ENCODE measurements around the gene RITA1.
A peak's percentile ranks its signal among the peaks of the same experiment; 100 is the strongest.

RITA1 gene

DNA sequence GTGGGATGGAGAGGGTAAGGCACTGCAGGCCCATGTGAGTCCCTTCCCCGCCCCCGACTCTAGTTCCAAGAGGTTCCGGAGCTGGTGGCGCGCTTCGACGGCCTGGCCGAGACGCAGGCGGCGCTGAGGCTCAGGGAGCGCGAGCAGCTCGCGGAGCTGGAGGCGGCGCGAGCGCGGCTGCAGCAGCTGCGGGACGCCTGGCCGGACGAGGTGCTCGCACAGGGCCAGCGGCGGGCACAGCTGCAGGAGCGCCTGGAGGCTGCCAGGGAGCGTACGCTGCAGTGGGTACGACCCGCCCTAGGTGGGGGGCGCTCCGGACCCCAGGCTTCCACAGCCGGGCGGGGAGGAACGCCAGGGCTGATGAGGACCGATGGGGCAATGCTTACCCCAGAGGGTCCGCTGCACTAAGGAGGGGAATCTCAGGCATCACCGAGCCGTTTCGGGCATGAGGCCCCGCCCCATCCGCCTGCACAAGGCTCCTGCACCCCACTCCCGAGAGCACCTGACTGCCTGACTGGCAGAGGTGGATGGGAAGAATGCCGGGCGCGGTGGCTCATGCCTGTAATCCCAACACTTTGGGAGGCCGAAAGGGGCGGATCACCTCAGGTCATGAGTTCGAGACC lies 31.1 kb upstream of the RITA1 start:
- DNase-seq = peak; percentile 12

DNA sequence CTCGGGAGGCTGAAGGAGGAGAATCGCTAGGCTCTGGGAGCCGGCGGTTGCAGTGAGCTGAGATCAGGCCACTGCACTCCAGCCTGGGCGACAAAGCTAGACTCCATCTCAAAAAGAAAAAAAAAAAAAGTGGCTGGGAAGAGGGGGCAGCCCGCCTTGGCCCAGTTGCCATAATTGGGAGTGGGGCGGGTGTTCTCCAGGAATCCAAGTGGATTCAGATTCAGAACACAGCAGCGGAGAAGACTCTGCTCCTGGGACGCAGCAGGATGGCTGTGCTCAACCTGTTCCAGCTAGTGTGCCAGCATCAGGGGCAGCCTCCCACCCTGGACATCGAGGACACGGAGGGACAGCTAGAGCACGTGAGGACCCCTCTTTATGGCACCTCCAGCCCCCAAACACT lies 30.5 kb upstream of the RITA1 start:
- DNase-seq = no peak

DNA sequence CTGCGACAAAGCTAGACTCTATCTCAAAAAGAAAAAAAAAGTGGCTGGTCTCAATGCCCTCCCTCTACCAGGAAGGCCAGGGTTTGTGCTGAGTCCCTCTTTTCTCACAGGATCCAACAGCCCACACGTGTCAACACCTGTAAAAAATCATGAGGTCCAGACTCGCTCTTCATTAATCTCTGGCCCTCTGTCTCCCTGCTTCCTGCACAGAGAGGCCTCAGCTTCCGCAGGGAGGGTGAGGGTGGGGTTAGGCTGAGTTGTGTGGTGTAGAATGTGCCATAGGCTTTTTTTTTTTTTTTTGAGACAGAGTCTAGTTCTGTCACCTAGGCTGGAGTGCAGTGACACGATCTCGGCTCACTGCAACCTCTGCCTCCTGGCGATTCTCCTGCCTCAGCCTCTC lies 29.9 kb upstream of the RITA1 start:
- no peak for DNase-seq

- DNase-seq = no peak
Measured at GRCh38 chr12:113157218-113157859, 28.2 kb upstream of the RITA1 start.

DNA sequence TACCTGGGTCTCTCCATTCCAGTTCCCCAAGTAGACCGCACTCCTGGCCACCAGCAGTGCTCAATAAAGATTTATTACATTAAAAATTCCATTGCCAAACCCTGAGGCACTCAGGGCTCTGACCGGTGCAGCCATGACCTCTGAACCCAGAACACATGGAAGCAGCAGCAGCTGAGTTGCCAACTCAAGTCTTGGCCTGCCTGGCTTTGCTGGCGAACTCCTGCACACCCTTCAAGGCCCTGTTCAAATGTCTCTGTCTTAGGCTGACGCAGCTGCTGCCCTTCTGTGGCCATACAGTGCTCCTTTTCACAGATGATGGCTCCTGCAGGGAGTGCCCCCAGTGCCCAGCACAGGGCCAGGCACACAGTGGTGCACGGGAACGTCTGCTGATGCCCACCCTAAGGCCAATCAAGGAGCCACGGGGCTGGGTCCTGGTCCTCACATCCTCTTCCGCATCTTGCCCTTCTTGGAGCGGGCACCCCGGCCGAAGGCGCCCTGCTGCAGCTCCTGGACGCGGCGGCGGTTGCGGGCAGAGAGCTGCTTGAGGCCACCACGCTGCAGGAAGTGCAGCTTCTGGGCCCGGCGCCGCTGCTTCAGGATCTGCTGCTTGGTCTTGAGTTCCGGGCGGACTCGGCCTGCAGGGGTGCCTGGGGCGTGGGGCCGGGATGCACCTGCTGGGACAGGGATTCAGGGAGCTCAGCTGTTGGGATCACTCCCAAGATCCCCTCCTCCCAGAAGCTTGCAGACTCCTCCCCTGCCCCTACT lies 26.9 kb upstream of the RITA1 start:
- DNase-seq = no peak

DNA sequence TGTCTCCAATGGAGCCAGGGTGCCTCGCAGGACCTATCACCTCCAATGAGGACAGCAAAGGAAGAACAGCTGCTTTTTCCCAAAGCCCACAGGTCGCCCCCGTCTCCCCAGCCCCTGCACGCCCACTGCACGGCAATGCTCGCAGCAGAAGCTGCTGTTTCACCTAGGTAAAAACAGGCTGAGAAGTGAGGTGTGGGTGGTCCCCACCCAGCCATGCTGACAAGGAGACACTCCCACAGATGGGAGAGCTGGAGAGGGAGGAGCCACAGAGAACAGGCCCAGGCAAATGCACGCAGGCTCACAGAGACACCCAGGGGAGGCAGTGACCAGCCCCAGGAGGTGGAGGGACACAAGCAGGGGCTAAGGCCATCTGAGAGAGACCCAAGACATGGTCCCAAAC lies 25.6 kb upstream of the RITA1 start:
- DNase-seq = no peak

DNA sequence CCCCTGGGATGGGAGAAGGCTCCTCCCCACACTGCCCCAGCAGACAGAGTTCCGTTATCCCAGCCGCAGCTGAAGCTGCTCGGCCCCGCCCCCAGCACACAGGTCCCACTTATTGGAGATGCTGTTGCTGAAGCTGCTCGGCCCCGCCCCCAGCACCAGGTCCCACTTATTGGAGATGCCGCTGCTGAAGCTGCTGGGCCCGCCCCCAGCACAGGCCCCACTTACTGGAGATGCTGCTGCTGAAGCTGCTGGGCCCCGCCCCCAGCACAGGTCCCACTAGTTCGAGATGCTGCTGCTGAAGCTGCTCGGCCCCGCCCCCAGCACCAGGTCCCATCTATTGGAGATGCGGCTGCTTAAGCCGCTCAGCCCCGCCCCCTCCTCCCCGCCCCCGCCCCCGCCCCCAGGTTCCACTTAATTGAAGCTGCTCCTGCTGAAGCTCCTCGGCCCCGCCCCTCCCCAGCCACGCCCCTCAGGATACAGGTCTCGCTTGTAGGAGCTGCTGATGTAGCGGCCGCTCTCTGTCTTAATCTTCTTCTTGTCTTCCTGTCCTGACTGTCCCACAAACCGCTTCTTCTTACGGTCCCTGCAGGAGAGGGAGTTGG lies 24.0 kb upstream of the RITA1 start:
- DNase-seq = peak; percentile 23

GRCh38 chr12:113162102-113163029 lies 23.2 kb upstream of the RITA1 start:
- no peak for DNase-seq

DNA sequence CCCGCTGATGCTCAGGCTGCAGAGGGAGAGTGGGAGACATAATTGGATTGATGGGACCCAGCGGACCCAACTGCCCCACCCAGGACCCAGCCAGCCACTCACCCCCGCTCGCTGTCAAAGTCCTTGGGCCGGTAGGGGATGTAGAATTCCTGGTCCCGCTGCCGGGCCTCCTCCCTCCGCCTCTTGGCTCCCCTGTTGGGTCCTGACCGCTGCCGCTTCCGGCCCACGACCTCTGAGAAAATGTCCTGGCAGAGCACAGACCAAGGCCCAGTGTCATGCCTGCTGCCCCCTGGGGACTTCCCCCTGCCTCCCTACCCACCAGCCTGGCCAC lies 22.5 kb upstream of the RITA1 start:
- no peak for DNase-seq

- no peak for DNase-seq
Measured at GRCh38 chr12:113164014-113164413, 21.5 kb upstream of the RITA1 start.

DNA sequence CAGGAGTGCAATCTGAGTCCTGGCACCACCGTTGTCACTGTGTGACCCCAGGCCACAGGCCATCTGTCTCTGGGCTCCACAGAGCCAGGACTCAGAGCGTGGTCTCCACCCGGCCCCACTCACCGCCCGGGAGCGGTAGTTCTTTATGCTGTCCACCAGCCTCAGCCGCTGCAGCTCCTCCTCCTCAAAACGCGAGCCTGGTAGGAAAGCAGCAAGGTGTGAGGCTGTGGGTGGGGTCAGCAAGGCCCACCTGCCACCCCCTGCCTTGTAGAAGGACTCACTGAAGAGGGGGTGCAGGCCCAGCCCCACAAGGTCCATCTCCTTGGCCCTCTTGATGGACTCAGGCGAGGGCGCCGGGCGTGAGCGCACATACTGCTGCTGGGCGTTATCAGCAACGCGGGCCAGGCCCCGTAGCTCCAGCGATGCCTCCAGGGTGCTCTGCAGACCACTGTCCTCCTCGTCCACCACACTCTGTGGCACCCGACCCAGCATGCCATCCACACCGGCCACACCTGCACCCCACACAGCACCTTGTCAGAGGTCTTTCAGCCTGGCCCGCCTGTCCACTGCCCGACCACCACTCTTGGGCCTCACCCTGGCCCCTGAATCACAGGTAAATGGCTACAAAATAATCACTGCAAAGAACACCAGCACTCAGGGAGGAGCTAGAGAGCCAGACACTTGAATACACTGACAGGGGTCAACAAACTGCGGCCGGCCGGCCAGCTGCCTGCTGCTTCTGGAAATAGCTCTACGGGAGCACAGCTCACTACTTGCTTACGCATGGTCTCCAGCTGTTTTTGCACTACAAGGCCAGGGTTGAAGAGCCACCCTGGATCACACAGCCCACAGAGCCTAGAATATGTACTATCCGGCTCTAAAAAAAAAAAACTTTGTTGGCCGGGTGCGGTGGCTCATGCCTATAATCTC lies 19.7 kb upstream of the RITA1 start:
- no peak for DNase-seq

DNA sequence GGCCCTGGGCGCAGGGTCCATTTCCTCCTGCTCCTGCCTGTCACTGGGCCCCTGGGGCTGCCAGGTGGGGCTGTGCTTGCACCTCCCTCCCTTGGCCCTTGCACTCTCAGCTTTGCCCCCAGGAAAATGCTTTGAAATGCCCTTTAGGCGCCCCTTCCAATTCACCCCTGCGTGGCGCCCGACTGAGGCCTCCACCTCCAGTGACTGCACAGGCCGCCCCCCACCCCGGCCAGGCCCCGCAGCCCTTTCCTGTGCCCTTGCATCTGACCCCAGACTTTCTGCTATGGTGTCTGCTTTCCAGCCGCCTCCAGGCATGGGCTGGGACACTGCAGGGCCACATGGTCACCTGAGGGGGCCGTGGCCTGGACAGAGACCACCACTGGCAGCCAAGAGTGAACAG lies 17.7 kb upstream of the RITA1 start:
- no peak for DNase-seq

DNA sequence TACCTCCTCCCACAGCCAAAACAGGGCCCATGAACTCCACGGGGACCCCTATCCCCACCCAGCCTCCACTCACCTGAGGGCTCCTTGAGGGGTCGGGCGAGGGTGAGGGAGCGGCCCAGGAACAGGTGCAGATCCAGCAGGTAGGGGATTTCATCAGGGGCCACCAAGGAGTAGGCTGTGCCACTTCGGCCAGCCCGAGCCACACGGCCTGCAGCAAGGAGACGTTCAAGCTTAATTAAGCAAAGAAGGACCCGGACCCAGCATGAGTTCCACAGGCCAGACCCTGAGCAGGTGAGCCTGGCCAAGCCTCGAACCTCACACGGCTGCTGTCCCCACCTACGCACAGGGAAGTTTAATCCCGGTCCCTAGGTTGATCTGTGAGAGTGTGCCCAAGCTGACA lies 15.8 kb upstream of the RITA1 start:
- no peak for DNase-seq

DNA sequence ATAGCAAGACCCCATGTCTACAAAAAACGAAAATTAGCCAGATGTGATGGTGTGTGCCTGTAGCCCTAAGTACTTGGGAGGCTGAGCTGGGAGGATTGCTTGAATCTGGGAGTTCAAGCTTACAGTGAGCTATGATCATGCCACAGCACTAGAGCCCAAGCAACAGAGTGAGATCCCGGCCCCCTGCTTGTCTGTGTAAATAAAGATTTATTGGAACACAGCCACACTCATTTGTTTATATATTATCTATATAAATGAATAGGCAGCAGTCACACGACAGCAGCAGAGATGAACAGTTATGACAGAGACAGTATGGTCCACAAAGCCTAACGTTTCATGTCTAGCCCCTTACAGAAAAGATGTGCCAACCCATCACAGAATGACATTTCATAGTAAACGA lies 15.1 kb upstream of the RITA1 start:
- no peak for DNase-seq

GRCh38 chr12:113170926-113171325 lies 14.6 kb upstream of the RITA1 start:
- no peak for DNase-seq

DNA sequence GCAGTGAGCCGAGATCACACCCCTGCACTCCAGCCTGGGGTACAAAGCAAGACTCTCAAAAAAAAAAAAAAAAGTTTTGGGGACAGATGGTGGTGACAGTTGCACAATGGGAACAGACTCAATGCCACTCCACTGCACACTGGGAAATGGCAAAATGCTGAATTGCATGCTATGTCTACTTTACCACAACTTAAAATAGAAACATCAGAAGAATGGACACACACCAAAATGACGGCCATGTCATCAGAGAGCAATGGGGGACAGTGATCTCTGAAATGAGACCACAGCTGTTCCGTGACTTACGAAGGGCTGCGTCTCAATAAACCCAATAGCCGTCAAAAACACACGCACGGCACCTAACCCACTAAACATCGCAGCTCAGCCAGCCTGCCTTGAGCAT lies 14.0 kb upstream of the RITA1 start:
- DNase-seq = no peak

GRCh38 chr12:113172185-113172584 lies 13.3 kb upstream of the RITA1 start:
- no peak for DNase-seq

- DNase-seq = no peak
Measured at GRCh38 chr12:113173081-113173698, 12.3 kb upstream of the RITA1 start.

- DNase-seq = peak; percentile 14
Measured at GRCh38 chr12:113174461-113175384, 10.8 kb upstream of the RITA1 start.

- DNase-seq = no peak
Measured at GRCh38 chr12:113179023-113179422, 6.5 kb upstream of the RITA1 start.

Measured in NCI-H2029 (cell line).